H1 (cell line): ENCODE results near the gene MSI2. TPM values are rescaled to one million over a fixed set of nuclear protein-coding genes. Genes with fewer than 3 reads are reported as not detected.

Source experiments
- CTCF ChIA-PET: fragments of 300-600 bp; sonication (Branson Sonifier 250); formaldehyde crosslinking; loops from one replicate; lab custom pipeline; 2021; ENCODE audit not compliant: partially characterized antibody; lab: Charles Lee
- POLR2A ChIA-PET: fragments of 300-600 bp; sonication (Branson Sonifier 250); formaldehyde crosslinking; loops from one replicate; lab custom pipeline; 2021; ENCODE audit warnings: inconsistent platforms; ENCODE audit not compliant: partially characterized antibody; lab: Charles Lee
- DNase-seq, 2 experiments: peaks; one replicate each; pipeline versions ENCODE4 v3.0.0 to v3.0.0-alpha.2; 2010 to 2022; ENCODE audit warnings: low spot score in 2 of 2, low read depth in 1 of 2, mixed read lengths in 1 of 2
- FAIRE-seq: peaks from 2 replicates; lab custom pipeline; 2011; peaks lifted over from hg19 to GRCh38; lab: Jason Lieb, UNC
- H2AFZ ChIP-seq: 2 replicates; pipeline ENCODE4 v1.8.1; 2012; ENCODE audit warnings: low read length, inconsistent platforms
- H2AK5ac ChIP-seq: 2 replicates; pipeline ENCODE4 v1.6.1; 2013; ENCODE audit warnings: low read depth, low read length
- H2BK120ac ChIP-seq: replicated peaks from 2 replicates; pipeline ENCODE3; 2013; ENCODE audit warnings: low read depth, low read length, inconsistent platforms
- H2BK12ac ChIP-seq: 2 replicates; pipeline ENCODE4 v1.6.1; 2013; ENCODE audit warnings: low read depth, low read length
- H2BK15ac ChIP-seq: 2 replicates; pipeline ENCODE4 v1.6.1; 2013; ENCODE audit warnings: low read length
- H2BK20ac ChIP-seq: 2 replicates; pipeline ENCODE4 v1.6.1; 2013; ENCODE audit warnings: low read length
- H2BK5ac ChIP-seq: 2 replicates; pipeline ENCODE4 v1.6.1; 2013; ENCODE audit warnings: low read depth, low read length
- H3K14ac ChIP-seq: 2 replicates; pipeline ENCODE4 v1.6.1; 2013; ENCODE audit warnings: inconsistent platforms; ENCODE audit not compliant: insufficient read length
- H3K18ac ChIP-seq: 2 replicates; pipeline ENCODE4 v1.6.1; 2013; ENCODE audit warnings: low read length; ENCODE audit errors: extremely low read depth
- H3K23ac ChIP-seq: 2 replicates; pipeline ENCODE4 v1.6.1; 2013; ENCODE audit warnings: inconsistent platforms; ENCODE audit not compliant: insufficient read length
- H3K23me2 ChIP-seq: 2 replicates; pipeline ENCODE4 v1.6.1; 2013; ENCODE audit warnings: low read depth, low read length
- H3K27ac ChIP-seq: 2 replicates; pipeline ENCODE4 v1.6.1; 2011; ENCODE audit warnings: low read depth, low read length, inconsistent platforms
- H3K27me3 ChIP-seq, 4 experiments: replicated peaks in 1 of 4; 1 replicate in 1 of 4; 2 replicates in 3 of 4; pipeline versions ENCODE4 v1.6.1 to v1.8.1; 2011 to 2013; ENCODE audit warnings: low read length in 3 of 4, mild to moderate bottlenecking in 3 of 4, inconsistent platforms in 2 of 4, mixed read lengths in 2 of 4, moderate library complexity in 1 of 4; ENCODE audit not compliant: control insufficient read depth in 3 of 4, insufficient read depth in 3 of 4; ENCODE audit errors: extremely low read depth in 1 of 4
- H3K36me3 ChIP-seq, 4 experiments: 2 replicates each; pipeline versions ENCODE4 v1.6.1 to v1.8.1; 2011 to 2013; ENCODE audit warnings: mild to moderate bottlenecking in 4 of 4, low read length in 3 of 4, moderate library complexity in 2 of 4, control low read depth in 1 of 4, inconsistent platforms in 1 of 4; ENCODE audit not compliant: insufficient read depth in 4 of 4, control insufficient read depth in 2 of 4
- H3K4ac ChIP-seq: replicated peaks from 2 replicates; pipeline ENCODE3; 2013; ENCODE audit warnings: low read length, low read depth, mixed read lengths, inconsistent platforms; ENCODE audit not compliant: insufficient read length
- H3K4me1 ChIP-seq, 4 experiments: replicated peaks in 1 of 4; 1 replicate in 1 of 4; 2 replicates in 3 of 4; pipeline versions ENCODE4 v1.6.1 to v1.8.1; 2011 to 2013; ENCODE audit warnings: low read length in 3 of 4, inconsistent platforms in 2 of 4, mixed read lengths in 1 of 4; ENCODE audit not compliant: insufficient read depth in 4 of 4, control insufficient read depth in 3 of 4
- H3K4me2 ChIP-seq, 2 experiments: 2 replicates each; pipeline versions ENCODE4 v1.6.1 to v1.8.1; 2011 to 2013; ENCODE audit warnings: low read depth in 2 of 2, low read length in 2 of 2, control low read depth in 1 of 2, inconsistent platforms in 1 of 2, mild to moderate bottlenecking in 1 of 2; ENCODE audit not compliant: insufficient read depth in 1 of 2
- H3K4me3 ChIP-seq, 4 experiments: fragments of 200-600, 300-600 bp in 1 of 4; sonication (generic), shearing (Covaris generic), sonication (Bioruptor Twin) in 1 of 4; 2 replicates each; pipeline versions ENCODE4 v1.5.1 to v1.8.1; 2011 to 2016; ENCODE audit warnings: low read length in 4 of 4, low read depth in 3 of 4, control low read depth in 2 of 4, inconsistent platforms in 2 of 4, mild to moderate bottlenecking in 2 of 4, mixed read lengths in 1 of 4, moderate library complexity in 1 of 4; ENCODE audit not compliant: insufficient read depth in 2 of 4; ENCODE audit errors: extremely low read depth in 1 of 4
- H3K56ac ChIP-seq: replicated peaks from 2 replicates; pipeline ENCODE3; 2013; ENCODE audit warnings: low read depth, mild to moderate bottlenecking, mixed read lengths, low read length, inconsistent platforms; ENCODE audit not compliant: insufficient read length
- H3K79me1 ChIP-seq: 2 replicates; pipeline ENCODE4 v1.6.1; 2013; ENCODE audit warnings: low read depth, low read length, control low read depth
- H3K79me2 ChIP-seq, 2 experiments: 2 replicates each; pipeline versions ENCODE4 v1.6.1 to v1.8.1; 2012 to 2013; ENCODE audit warnings: low read length in 2 of 2, mild to moderate bottlenecking in 2 of 2, inconsistent platforms in 1 of 2; ENCODE audit not compliant: insufficient read depth in 2 of 2, control insufficient read depth in 1 of 2
- H3K9ac ChIP-seq, 4 experiments: replicated peaks in 1 of 4; 1 replicate in 1 of 4; 2 replicates in 3 of 4; pipeline versions ENCODE4 v1.6.1 to v1.8.1; 2011 to 2013; ENCODE audit warnings: low read depth in 3 of 4, low read length in 3 of 4, control low read depth in 2 of 4, mild to moderate bottlenecking in 2 of 4, moderate library complexity in 2 of 4, inconsistent platforms in 1 of 4; ENCODE audit errors: extremely low read depth in 1 of 4
- H3K9me3 ChIP-seq, 2 experiments: 2 replicates each; pipeline versions ENCODE4 v1.6.1 to v1.8.1; 2012 to 2013; ENCODE audit warnings: mild to moderate bottlenecking in 2 of 2, moderate library complexity in 2 of 2, control low read depth in 1 of 2, inconsistent platforms in 1 of 2, low read depth in 1 of 2, low read length in 1 of 2, mixed read lengths in 1 of 2; ENCODE audit not compliant: insufficient read depth in 2 of 2
- H4K20me1 ChIP-seq, 2 experiments: replicated peaks in 1 of 2; 2 replicates each; pipeline versions ENCODE3 to v1.8.1; 2011 to 2013; ENCODE audit warnings: inconsistent platforms in 2 of 2, low read length in 2 of 2, mild to moderate bottlenecking in 1 of 2; ENCODE audit not compliant: insufficient read depth in 2 of 2, control insufficient read depth in 1 of 2
- H4K5ac ChIP-seq: 2 replicates; pipeline ENCODE4 v1.6.1; 2013; ENCODE audit warnings: low read length, low read depth, mixed read lengths, inconsistent platforms; ENCODE audit not compliant: insufficient read length
- H4K8ac ChIP-seq: 2 replicates; pipeline ENCODE4 v1.8.0; 2013; ENCODE audit warnings: mild to moderate bottlenecking, moderate library complexity, low read length, inconsistent platforms; ENCODE audit not compliant: insufficient read depth; ENCODE audit errors: extremely low read depth
- H4K91ac ChIP-seq: replicated peaks from 2 replicates; pipeline ENCODE3; 2013; ENCODE audit warnings: low read length, mixed read lengths, inconsistent platforms; ENCODE audit not compliant: insufficient read length
- ASH2L ChIP-seq: fragments of 200-600, 300-600 bp; sonication (generic); IDR thresholded peaks from one replicate; pipeline ENCODE4 v1.7.1; 2017; ENCODE audit warnings: low read length
- BACH1 ChIP-seq: IDR thresholded peaks from 2 replicates; pipeline ENCODE4 v1.6.1; 2012; ENCODE audit warnings: low read length, improper control_type of control experiment
- BRCA1 ChIP-seq: IDR thresholded peaks from 2 replicates; pipeline ENCODE4 v1.6.1; 2012; ENCODE audit warnings: low read depth, low read length, improper control_type of control experiment
- CBX5 ChIP-seq: fragments of 300-800, 300-1000 bp; sonication (generic); IDR thresholded peaks from 2 replicates; pipeline ENCODE4 v1.7.1; 2016; ENCODE audit warnings: antibody characterized with exemption, low read length, low read depth
- EGR1 ChIP-seq: IDR thresholded peaks from 2 replicates; pipeline ENCODE4 v1.6.1; 2011; ENCODE audit warnings: low read depth, low read length, borderline replicate concordance
- GABPA ChIP-seq: IDR thresholded peaks from 2 replicates; pipeline ENCODE4 v1.6.1; 2011; ENCODE audit warnings: mild to moderate bottlenecking, low read length, moderate library complexity, borderline replicate concordance; ENCODE audit not compliant: insufficient read depth
- NRF1 ChIP-seq: IDR thresholded peaks from 2 replicates; pipeline ENCODE4 v1.6.1; 2011; ENCODE audit warnings: mild to moderate bottlenecking, low read depth, low read length, improper control_type of control experiment
- PHF8 ChIP-seq: fragments of 200-600 bp; sonication (generic); conservative IDR thresholded peaks from 2 replicates; pipeline ENCODE4 v1.7.1; 2012; ENCODE audit warnings: low read depth, mild to moderate bottlenecking, inconsistent platforms, low read length, moderate library complexity
- POU5F1 ChIP-seq: IDR thresholded peaks from 2 replicates; pipeline ENCODE4 v1.6.1; 2011; ENCODE audit warnings: low read depth, mild to moderate bottlenecking, low read length, moderate library complexity
- RAD21 ChIP-seq, 2 experiments: IDR thresholded peaks in 1 of 2; conservative IDR thresholded peaks in 1 of 2; 2 replicates each; pipeline ENCODE4 v1.6.1; 2011; ENCODE audit warnings: low read depth in 2 of 2, low read length in 2 of 2, improper control_type of control experiment in 1 of 2, inconsistent platforms in 1 of 2, mild to moderate bottlenecking in 1 of 2, moderate library complexity in 1 of 2
- RBBP5 ChIP-seq: IDR thresholded peaks from 2 replicates; pipeline ENCODE4 v1.7.1; 2012; ENCODE audit warnings: low read depth, mild to moderate bottlenecking, inconsistent platforms, low read length, moderate library complexity, borderline replicate concordance
- SAP30 ChIP-seq: fragments of 300-600 bp; sonication (generic); IDR thresholded peaks from 2 replicates; pipeline ENCODE4 v1.7.1; 2012; ENCODE audit warnings: low read length, moderate library complexity, mild to moderate bottlenecking, inconsistent platforms; ENCODE audit not compliant: insufficient read depth, insufficient replicate concordance
- SP2 ChIP-seq: IDR thresholded peaks from 2 replicates; pipeline ENCODE4 v1.6.1; 2012; ENCODE audit warnings: mild to moderate bottlenecking, low read length, inconsistent platforms
- SRF ChIP-seq: IDR thresholded peaks from 2 replicates; pipeline ENCODE4 v1.6.1; 2011; ENCODE audit warnings: mild to moderate bottlenecking, low read depth, low read length, moderate library complexity
- TEAD4 ChIP-seq: IDR thresholded peaks from 2 replicates; pipeline ENCODE4 v1.6.1; 2012; ENCODE audit warnings: low read depth, low read length, inconsistent platforms, mixed read lengths
- WGBS, 2 experiments: shearing (Covaris generic) in 1 of 2; methylation state at CpG; one replicate each; pipeline versions ENCODE4 v1.1.6 to v1.1.7; 2013 to 2015; ENCODE audit warnings: low lambda C conversion rate in 2 of 2, mixed read lengths in 2 of 2, inconsistent platforms in 1 of 2, low coverage in 1 of 2, missing lambda C conversion rate in 1 of 2; ENCODE audit not compliant: insufficient replicate concordance in 2 of 2, insufficient coverage in 1 of 2, insufficient read length in 1 of 2; ENCODE audit errors: extremely low coverage in 1 of 2, missing lambda C conversion rate in 1 of 2; 5-methylcytosine and 5-hydroxymethylcytosine counted together
- polyA plus RNA-seq, 7 experiments: library from polyadenylated mRNA; depleted of rRNA in 3 of 7; stranded (reverse) in 5 of 7; unstranded in 2 of 7; fragments of >200 nt in 5 of 7; fragments of 200-250 nt in 2 of 7; gene quantifications; 1 replicate in 5 of 7; 2 replicates in 1 of 7; 4 replicates in 1 of 7; pipeline versions ENCODE4 v1.2.1 to v1.2.3, GENCODE V29; 2011 to 2013; ENCODE audit warnings: missing spikeins in 2 of 7, mixed read lengths in 2 of 7
- total RNA-seq: library from RNA; stranded (reverse); fragmentation: NEBNext Ultra II Directional; extraction: Animal tissue kit (Norgen Biotek cat#: 25700); gene quantifications from 2 replicates; pipeline ENCODE4 v1.2.1, GENCODE V29; 2021

MSI2 gene
- total and polyA plus RNA-seq, 2 of the 8 experiments (the other 6 are each of a cell fraction or from before 2014, with no cell fraction given): 36.7 to 80.6 TPM

- H2BK120ac ChIP-seq: no peak overlapping the region
- no peak overlapping the region for H3K23ac ChIP-seq
- H4K91ac ChIP-seq: no peak overlapping the region
- no peaks in the 10 kb centered on the region for H3K9me3 ChIP-seq
- no peak overlapping the region for H3K56ac ChIP-seq
- no peak overlapping the region for H2AK5ac ChIP-seq
- H4K20me1 ChIP-seq: peaks cover 0 to 3% of the 10 kb centered on the region in 2 experiments
- H4K5ac ChIP-seq: no peak overlapping the region
- no peak overlapping the region for H3K18ac ChIP-seq
- no peaks in the 10 kb centered on the region for H3K23me2 ChIP-seq
- 68% methylated on average over 5 of the region's 5 CpGs; no CpG with 5 or more reads in 1 of the 2 experiments for WGBS, 2 experiments
- ChIA-PET POLR2A (no interaction called here), CTCF (interaction anchor here (0.7 to 1.4 kb wide), 2 partner anchors 112 to 258 kb away, joined by 3 to 4 read pairs; no protein-coding TSS in a partner anchor)
- no peak overlapping the region for H2BK15ac ChIP-seq
- no peak overlapping the region for H2AFZ ChIP-seq
- no peak overlapping the region for H3K14ac ChIP-seq
- H3K4ac ChIP-seq: no peak overlapping the region
- no peak overlapping the region for H2BK12ac ChIP-seq
- 0 out of 2 replicates have a peak, but pooled peaks cover 4% of the 10 kb centered on the region for H3K79me1 ChIP-seq
- H4K8ac ChIP-seq: no peak overlapping the region
- no peak overlapping the region for H2BK20ac ChIP-seq
- H3K79me2 ChIP-seq: no peaks in the 10 kb centered on the region; a peak in 1 of 4 replicates
- no peak overlapping the region for H2BK5ac ChIP-seq
- no peak overlapping the region for H3K27ac ChIP-seq
- no peak overlapping the region for H3K4me3 ChIP-seq
- H3K27me3 ChIP-seq: no peaks in the 10 kb centered on the region
- DNase-seq: no peak
- H3K9ac ChIP-seq: no peak overlapping the region
- FAIRE-seq: no peak
- peaks cover 0 to 2% (median 0%) of the 10 kb centered on the region in 4 experiments; a peak in 1 of 8 replicates for H3K36me3 ChIP-seq
- H3K4me1 ChIP-seq: peaks cover 4 to 27% (median 15%) of the 10 kb centered on the region in 4 experiments
- no peak overlapping the region for H3K4me2 ChIP-seq
- no peak for TF ChIP-seq BACH1
- no peak for TF ChIP-seq SRF
- TF ChIP-seq RBBP5: no peak
- TF ChIP-seq PHF8: no peak
- no peak for TF ChIP-seq RAD21 (IDR thresholded peaks at IDR 0.05 in 1 of 2, conservative IDR thresholded peaks at IDR 0.05 in 1 of 2; ENCODE audit: low read depth in 2 of 2, low read length in 2 of 2)
- TF ChIP-seq BRCA1: no peak
- TF ChIP-seq GABPA: no peak
- TF ChIP-seq ASH2L: no peak
- TF ChIP-seq SAP30: no peak
- TF ChIP-seq TEAD4: no peak
- no peak for TF ChIP-seq NRF1
- TF ChIP-seq SP2: no peak
- no peak for TF ChIP-seq CBX5
- no peak for TF ChIP-seq POU5F1
- no peak for TF ChIP-seq EGR1
Observed at GRCh38 chr17:57544401-57544800, 288.1 kb downstream of the MSI2 start.
